Measurements from ENCODE around the gene ADNP2.

ADNP2 gene

DNA sequence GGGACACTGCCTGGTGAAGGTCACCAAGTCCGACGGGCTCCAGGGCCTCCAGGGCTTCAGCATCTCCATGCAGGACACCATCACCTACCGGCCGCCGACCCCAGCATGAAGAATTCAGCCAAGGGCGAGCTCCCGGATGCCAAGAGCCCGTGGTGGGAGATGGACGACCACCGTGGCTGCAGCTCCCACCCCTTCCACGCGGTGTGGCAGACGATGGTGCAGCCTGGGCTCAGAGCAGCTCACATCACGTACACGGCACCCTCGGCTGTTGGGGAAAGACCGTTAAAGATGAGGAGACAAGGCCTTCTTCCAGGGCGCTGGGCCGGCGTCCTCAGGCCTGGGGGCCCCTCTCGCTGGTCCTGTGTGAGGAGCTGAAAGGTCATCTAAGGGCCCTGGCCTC, 31.2 kb upstream of the ADNP2 start:
- Histone ChIP-seq H3K4me1 (ENCODE audit: insufficient read depth, low read length) (no peaks in the 10 kb centered on the region), H3K27ac (ENCODE audit: low read depth, low read length) (no peak overlapping the region), H3K36me3 (ENCODE audit: insufficient read depth, low read length) (no peaks in the 10 kb centered on the region), H3K4me3 (ENCODE audit: low read depth in 1 of 2, low read length in 2 of 2) (no peak overlapping the region), H3K27me3 (ENCODE audit: control insufficient read depth in 1 of 2, insufficient read depth in 2 of 2, low read length in 2 of 2) (no peaks in the 10 kb centered on the region), H3K9me3 (ENCODE audit: low read length) (no peaks in the 10 kb centered on the region), H3K9ac (ENCODE audit: low read length) (no peak overlapping the region)

DNA sequence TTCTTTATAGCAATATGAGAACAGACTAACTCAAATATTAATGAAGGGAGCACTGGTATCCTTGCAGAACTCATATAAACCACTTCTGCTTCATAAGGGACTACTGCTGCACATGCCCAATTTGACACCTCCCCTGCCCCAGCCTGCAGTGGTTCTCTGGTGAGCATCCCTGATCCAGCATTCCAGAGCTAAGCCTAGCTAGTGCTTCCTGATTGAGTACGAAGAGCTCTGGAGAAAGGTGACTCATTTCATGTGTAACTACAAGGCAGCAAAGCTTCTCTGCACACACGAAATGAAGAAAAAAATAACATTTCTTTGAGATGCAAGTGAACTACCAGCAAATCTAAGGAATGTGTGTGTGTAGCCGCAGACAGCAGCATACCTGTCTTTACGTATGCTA, 22.8 kb upstream of the ADNP2 start:
- Histone ChIP-seq H3K4me1 (ENCODE audit: insufficient read depth, low read length) (no peaks in the 10 kb centered on the region), H3K36me3 (ENCODE audit: insufficient read depth, low read length) (no peaks in the 10 kb centered on the region), H3K27me3 (ENCODE audit: control insufficient read depth in 1 of 2, insufficient read depth in 2 of 2, low read length in 2 of 2) (no peaks in the 10 kb centered on the region), H3K9ac (ENCODE audit: low read length) (no peak overlapping the region), H3K4me3 (ENCODE audit: low read depth in 1 of 2, low read length in 2 of 2) (no peak overlapping the region), H3K27ac (ENCODE audit: low read depth, low read length) (no peak overlapping the region), H3K9me3 (ENCODE audit: low read length) (peaks cover 5% of the 10 kb centered on the region)

DNA sequence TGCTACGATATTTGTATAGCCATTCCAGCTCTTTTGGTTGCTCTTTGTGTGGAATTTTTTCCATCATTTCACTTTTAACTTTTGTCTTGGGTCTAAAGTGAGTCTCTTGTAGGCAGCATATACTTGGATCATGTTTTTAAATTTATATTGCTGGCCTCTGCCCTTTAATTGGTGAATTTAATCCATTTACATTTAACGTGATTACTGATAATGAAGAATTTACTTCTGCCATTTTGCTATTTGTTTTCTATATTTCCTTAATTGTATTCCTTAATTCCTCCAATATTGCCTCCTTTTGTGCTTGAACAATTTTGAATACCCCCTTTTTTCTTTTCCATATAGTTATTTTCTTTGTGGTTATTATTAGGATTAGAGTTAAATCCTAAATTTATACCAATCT, 21.0 kb upstream of the ADNP2 start:
- no peaks in the 10 kb centered on the region for H3K4me1 ChIP-seq (ENCODE audit: insufficient read depth, low read length)
- H3K4me3 ChIP-seq (ENCODE audit: low read depth in 1 of 2, low read length in 2 of 2), result no peak overlapping the region
- no peaks in the 10 kb centered on the region for H3K36me3 ChIP-seq (ENCODE audit: insufficient read depth, low read length)
- H3K27ac ChIP-seq (ENCODE audit: low read depth, low read length), result no peak overlapping the region
- peaks cover 5% of the 10 kb centered on the region for H3K9me3 ChIP-seq (ENCODE audit: low read length)
- no peak overlapping the region for H3K9ac ChIP-seq (ENCODE audit: low read length)
- H3K27me3 ChIP-seq (ENCODE audit: control insufficient read depth in 1 of 2, insufficient read depth in 2 of 2, low read length in 2 of 2), result no peaks in the 10 kb centered on the region

DNA sequence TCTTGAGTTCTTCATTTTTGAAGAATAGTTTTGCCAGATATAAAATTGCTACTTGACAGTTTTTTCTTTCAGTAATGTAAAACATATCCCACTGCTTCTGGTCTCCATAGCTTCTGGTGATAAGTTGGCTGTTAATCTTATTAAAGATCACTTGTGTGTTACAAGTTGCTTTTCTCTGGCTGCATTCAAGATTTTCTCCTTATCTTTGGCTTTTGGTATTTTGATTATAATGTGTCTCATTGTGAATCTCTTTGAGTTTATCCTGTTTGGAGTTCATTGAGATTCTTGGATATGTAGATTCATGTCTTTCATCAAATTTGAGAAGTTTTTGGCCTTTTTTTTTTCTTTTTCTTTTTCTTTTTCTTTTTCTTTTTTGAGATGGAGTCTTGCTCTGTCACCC, 20.2 kb upstream of the ADNP2 start:
- Histone ChIP-seq H3K4me1 (ENCODE audit: insufficient read depth, low read length) (no peaks in the 10 kb centered on the region), H3K9me3 (ENCODE audit: low read length) (peaks cover 5% of the 10 kb centered on the region), H3K9ac (ENCODE audit: low read length) (no peak overlapping the region), H3K27ac (ENCODE audit: low read depth, low read length) (no peak overlapping the region), H3K4me3 (ENCODE audit: low read depth in 1 of 2, low read length in 2 of 2) (no peak overlapping the region), H3K27me3 (ENCODE audit: control insufficient read depth in 1 of 2, insufficient read depth in 2 of 2, low read length in 2 of 2) (no peaks in the 10 kb centered on the region), H3K36me3 (ENCODE audit: insufficient read depth, low read length) (no peaks in the 10 kb centered on the region)

DNA sequence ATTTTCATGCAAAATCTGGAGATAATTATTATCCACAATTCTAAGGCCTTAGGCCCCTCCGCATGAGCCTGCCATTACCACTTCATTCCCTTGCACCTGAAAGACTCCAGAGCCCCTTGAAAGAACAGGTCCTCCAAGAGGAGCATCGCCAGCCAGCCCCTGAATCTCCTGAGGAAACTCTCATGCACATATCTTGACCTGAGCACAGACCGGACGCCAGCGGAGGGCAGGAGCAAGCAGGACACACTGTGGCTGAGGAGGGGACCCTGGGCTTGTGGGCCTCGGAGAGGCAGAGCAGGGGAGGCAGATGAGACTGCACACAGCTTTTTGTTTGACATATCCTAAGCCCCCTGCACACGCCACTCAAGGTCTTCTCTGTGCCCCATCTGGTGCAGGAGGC, 13.6 kb upstream of the ADNP2 start:
- H3K4me1 ChIP-seq (ENCODE audit: insufficient read depth, low read length), result no peaks in the 10 kb centered on the region
- H3K27ac ChIP-seq (ENCODE audit: low read depth, low read length), result no peak overlapping the region
- no peaks in the 10 kb centered on the region for H3K27me3 ChIP-seq (ENCODE audit: control insufficient read depth in 1 of 2, insufficient read depth in 2 of 2, low read length in 2 of 2)
- no peak overlapping the region for H3K4me3 ChIP-seq (ENCODE audit: low read depth in 1 of 2, low read length in 2 of 2)
- H3K9me3 ChIP-seq (ENCODE audit: low read length), result no peaks in the 10 kb centered on the region
- no peaks in the 10 kb centered on the region for H3K36me3 ChIP-seq (ENCODE audit: insufficient read depth, low read length)
- H3K9ac ChIP-seq (ENCODE audit: low read length), result no peak overlapping the region

DNA sequence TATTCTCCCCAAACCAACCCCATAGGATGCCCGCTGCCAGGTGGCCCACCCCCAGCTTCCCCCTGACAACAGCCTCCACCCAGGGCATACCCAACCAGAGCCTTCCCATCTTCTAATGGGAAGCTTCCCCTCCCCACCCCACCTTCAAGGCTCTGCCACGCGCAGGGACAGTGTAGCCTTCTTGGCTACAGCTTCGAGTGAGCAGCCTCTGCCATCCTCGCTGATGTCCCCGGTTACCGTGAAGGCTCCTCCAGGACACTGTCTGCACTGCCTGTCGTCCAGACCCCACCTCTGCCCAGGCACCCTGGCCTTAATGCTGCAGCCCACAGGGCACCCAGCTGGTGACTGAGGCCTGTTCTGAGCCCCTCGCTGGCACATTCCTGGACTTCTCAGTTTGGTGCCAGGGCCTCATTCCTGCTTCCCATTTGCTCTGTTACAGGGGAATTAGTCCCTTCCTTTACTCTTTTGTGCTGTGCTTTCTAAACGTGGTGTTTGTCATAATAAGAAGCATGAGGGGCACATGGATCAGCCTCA, 13.0 kb upstream of the ADNP2 start:
- H3K9me3 ChIP-seq (ENCODE audit: low read length), result no peaks in the 10 kb centered on the region
- H3K4me1 ChIP-seq (ENCODE audit: insufficient read depth, low read length), result no peaks in the 10 kb centered on the region
- no peak overlapping the region for H3K27ac ChIP-seq (ENCODE audit: low read depth, low read length)
- no peaks in the 10 kb centered on the region for H3K36me3 ChIP-seq (ENCODE audit: insufficient read depth, low read length)
- no peak overlapping the region for H3K9ac ChIP-seq (ENCODE audit: low read length)
- no peak overlapping the region for H3K4me3 ChIP-seq (ENCODE audit: low read depth in 1 of 2, low read length in 2 of 2)
- H3K27me3 ChIP-seq (ENCODE audit: control insufficient read depth in 1 of 2, insufficient read depth in 2 of 2, low read length in 2 of 2), result no peaks in the 10 kb centered on the region

DNA sequence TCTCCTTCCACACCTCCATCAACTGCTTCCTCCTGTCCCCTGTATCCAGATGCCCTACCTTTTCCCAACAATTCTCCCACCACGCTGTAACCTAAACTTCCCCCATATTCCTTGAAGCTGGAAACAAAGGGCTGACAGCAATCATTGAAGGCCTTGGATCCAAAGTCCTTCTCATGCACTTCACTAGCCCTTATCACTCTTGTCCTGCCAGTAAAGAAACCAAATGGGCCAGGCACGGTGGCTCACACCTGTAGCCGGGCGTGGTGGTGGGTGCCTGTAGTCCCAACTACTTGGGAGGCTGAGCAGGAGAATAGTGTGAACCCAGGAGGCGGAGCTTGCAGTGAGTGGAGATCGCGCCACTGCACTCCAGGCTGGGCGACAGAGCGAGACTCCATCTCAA, 11.9 kb upstream of the ADNP2 start:
- H3K9ac ChIP-seq (ENCODE audit: low read length), result no peak overlapping the region
- H3K27ac ChIP-seq (ENCODE audit: low read depth, low read length), result no peak overlapping the region
- H3K36me3 ChIP-seq (ENCODE audit: insufficient read depth, low read length), result no peaks in the 10 kb centered on the region
- H3K9me3 ChIP-seq (ENCODE audit: low read length), result no peaks in the 10 kb centered on the region
- H3K4me3 ChIP-seq (ENCODE audit: low read depth in 1 of 2, low read length in 2 of 2), result no peak overlapping the region
- no peaks in the 10 kb centered on the region for H3K4me1 ChIP-seq (ENCODE audit: insufficient read depth, low read length)
- H3K27me3 ChIP-seq (ENCODE audit: control insufficient read depth in 1 of 2, insufficient read depth in 2 of 2, low read length in 2 of 2), result no peaks in the 10 kb centered on the region

DNA sequence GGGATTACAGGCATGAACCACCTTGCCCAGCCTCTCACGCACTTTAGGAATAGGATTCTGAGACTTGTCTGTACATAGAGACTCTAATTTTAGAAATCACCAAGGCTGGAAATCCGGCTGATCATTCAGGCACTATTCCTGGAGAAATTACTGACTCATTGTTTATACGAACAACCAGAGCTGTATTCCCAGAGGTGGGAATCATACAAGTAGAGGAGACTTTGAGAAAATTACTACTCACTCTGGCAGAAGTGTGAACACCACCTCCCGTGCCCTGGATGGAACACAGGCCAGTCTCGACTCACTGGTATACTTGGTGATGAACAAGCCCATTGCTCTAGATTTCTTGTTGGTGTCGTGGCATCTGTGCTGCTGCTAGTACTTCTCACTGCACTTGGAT, 5.8 kb upstream of the ADNP2 start:
- no peaks in the 10 kb centered on the region for H3K36me3 ChIP-seq (ENCODE audit: insufficient read depth, low read length)
- no peaks in the 10 kb centered on the region for H3K27me3 ChIP-seq (ENCODE audit: control insufficient read depth in 1 of 2, insufficient read depth in 2 of 2, low read length in 2 of 2)
- no peak overlapping the region for H3K4me3 ChIP-seq (ENCODE audit: low read depth in 1 of 2, low read length in 2 of 2)
- peaks cover 6% of the 10 kb centered on the region for H3K4me1 ChIP-seq (ENCODE audit: insufficient read depth, low read length)
- H3K27ac ChIP-seq (ENCODE audit: low read depth, low read length), result no peak overlapping the region
- H3K9ac ChIP-seq (ENCODE audit: low read length), result no peak overlapping the region
- no peaks in the 10 kb centered on the region for H3K9me3 ChIP-seq (ENCODE audit: low read length)

DNA sequence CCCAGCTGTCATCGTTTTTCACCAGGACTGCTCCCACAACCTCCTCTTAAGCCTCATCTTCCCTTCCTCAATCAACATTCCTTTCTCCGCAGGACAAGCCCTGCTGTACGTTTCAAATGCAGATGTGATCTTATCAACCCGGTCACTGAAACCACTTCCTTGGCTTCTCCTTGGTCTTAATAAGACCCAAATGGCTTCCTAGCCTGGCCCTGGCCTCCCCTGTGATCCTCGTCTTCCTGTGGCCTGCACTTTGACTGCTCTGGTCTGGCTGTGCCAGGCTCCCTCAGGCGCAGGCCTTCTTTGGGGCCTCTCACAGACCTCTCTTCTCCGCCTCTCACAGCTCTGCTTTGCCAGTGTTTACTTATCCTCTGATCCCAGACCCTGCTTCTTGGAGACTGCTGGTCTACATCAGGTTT, 4.7 kb upstream of the ADNP2 start:
- Histone ChIP-seq H3K27me3 (ENCODE audit: control insufficient read depth in 1 of 2, insufficient read depth in 2 of 2, low read length in 2 of 2) (no peaks in the 10 kb centered on the region), H3K9me3 (ENCODE audit: low read length) (no peaks in the 10 kb centered on the region), H3K27ac (ENCODE audit: low read depth, low read length) (no peak overlapping the region), H3K36me3 (ENCODE audit: insufficient read depth, low read length) (no peaks in the 10 kb centered on the region), H3K9ac (ENCODE audit: low read length) (no peak overlapping the region), H3K4me1 (ENCODE audit: insufficient read depth, low read length) (peaks cover 6% of the 10 kb centered on the region), H3K4me3 (ENCODE audit: low read depth in 1 of 2, low read length in 2 of 2) (no peak overlapping the region)

DNA sequence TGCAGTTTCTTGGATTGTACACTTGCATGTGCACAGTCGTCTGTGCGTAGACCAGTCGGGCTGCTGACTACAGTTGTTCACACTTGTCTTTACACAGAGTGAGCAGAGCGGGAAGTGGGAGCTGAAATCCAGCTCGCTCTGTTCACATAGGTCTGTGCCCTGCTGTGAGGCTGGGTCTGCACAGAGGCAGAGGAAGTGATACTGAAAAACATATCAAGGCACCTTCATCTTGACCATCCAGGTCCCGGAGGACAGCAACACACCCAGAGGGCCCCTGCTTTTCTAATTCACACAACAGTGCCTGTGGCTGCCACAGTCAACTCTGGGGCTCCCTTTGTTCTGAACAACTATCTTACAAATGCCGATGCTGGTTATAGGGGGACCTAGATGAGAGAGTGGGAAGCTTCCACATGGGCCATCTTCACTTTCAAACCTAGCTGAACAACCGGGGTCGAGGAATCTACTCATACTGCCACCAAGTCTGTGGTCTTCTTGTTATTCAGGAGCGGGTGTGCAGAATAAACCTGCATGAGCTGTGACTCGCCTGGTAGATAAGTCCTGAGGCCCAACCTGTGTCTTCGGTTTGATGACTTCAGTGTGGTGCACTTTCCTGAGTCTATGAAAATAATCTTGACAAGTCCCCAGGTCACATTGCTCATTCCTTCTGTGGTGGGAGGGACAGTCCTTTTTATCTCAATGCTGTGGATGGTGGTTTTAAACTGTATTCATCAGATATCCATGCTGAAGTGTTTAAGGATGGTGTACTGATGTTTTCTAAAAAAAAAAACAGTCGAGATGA, 3.5 kb upstream of the ADNP2 start:
- Histone ChIP-seq H3K9ac (ENCODE audit: low read length) (no peak overlapping the region), H3K36me3 (ENCODE audit: insufficient read depth, low read length) (no peaks in the 10 kb centered on the region), H3K27ac (ENCODE audit: low read depth, low read length) (no peak overlapping the region), H3K27me3 (ENCODE audit: control insufficient read depth in 1 of 2, insufficient read depth in 2 of 2, low read length in 2 of 2) (no peaks in the 10 kb centered on the region), H3K9me3 (ENCODE audit: low read length) (no peaks in the 10 kb centered on the region), H3K4me1 (ENCODE audit: insufficient read depth, low read length) (peaks cover 12% of the 10 kb centered on the region), H3K4me3 (ENCODE audit: low read depth in 1 of 2, low read length in 2 of 2) (no peak overlapping the region)

DNA sequence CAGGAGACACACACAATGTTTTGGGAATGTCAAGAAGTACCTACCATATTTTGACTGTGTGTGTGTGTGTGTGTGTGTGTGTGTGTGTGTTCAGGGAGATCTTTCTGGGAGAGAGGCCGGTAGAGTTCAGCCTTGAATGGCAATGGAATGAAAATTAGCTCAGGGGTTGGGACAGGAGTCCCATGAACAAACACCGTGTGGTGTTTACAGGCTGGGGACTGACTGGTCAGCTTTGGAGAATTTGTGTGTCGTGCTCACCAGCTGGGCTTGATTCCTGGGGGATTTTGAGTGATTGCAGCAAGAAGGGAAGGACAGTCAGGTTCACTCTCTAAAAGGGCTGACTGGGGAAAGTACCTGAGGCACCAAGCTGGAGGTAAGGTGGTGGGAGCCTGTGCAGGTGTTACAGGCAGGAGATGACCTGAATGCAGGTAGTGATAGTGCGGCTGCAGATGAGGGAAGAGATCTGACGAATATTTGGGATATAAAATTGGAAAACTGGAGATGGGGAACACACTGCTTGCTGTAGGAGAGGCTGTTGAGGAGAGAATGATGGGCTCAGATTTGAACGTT, 2.5 kb upstream of the ADNP2 start:
- Histone ChIP-seq H3K9ac (ENCODE audit: low read length) (no peak overlapping the region), H3K36me3 (ENCODE audit: insufficient read depth, low read length) (no peaks in the 10 kb centered on the region), H3K27me3 (ENCODE audit: control insufficient read depth in 1 of 2, insufficient read depth in 2 of 2, low read length in 2 of 2) (no peaks in the 10 kb centered on the region), H3K4me3 (ENCODE audit: low read depth in 1 of 2, low read length in 2 of 2) (no peak overlapping the region), H3K4me1 (ENCODE audit: insufficient read depth, low read length) (peaks cover 17% of the 10 kb centered on the region), H3K9me3 (ENCODE audit: low read length) (no peaks in the 10 kb centered on the region), H3K27ac (ENCODE audit: low read depth, low read length) (no peak overlapping the region)

DNA sequence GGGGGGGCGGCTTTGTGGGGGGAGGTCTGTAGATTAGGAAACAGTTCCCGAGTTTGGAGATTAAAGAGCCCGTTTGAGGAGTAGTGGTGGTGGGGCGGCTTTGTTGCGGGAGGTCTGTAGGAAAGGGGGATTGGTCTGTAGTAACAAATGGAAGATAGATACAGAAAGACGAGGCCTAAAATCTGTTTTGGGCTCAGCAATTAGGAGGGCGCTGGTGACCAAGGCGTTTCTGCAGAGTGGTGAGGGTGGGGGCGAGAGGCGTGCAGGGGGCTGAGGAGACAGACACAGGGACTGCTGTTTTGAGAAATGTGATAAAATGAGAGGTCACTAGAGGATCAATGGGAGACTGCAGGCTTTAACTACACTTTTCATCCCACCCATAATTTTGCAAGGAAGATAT, 1.6 kb upstream of the ADNP2 start:
- Histone ChIP-seq H3K9ac (ENCODE audit: low read length) (no peak overlapping the region), H3K27ac (ENCODE audit: low read depth, low read length) (no peak overlapping the region), H3K9me3 (ENCODE audit: low read length) (no peaks in the 10 kb centered on the region), H3K36me3 (ENCODE audit: insufficient read depth, low read length) (no peaks in the 10 kb centered on the region), H3K27me3 (ENCODE audit: control insufficient read depth in 1 of 2, insufficient read depth in 2 of 2, low read length in 2 of 2) (no peaks in the 10 kb centered on the region), H3K4me3 (ENCODE audit: low read depth in 1 of 2, low read length in 2 of 2) (no peak overlapping the region), H3K4me1 (ENCODE audit: insufficient read depth, low read length) (peaks cover 17% of the 10 kb centered on the region)

Measured in muscle layer of colon (tissue), 2 donors.